AG04450 (cell line): ENCODE measurements around the gene ACKR1. TPM values are rescaled to one million over a fixed set of nuclear protein-coding genes. Genes with fewer than 3 reads are reported as not detected.

Experiments used
- CTCF ChIA-PET: fragments of 300-600, 350-600 bp; formaldehyde crosslinking; extraction: SDS; loops from one replicate; lab custom pipeline; 2022; ENCODE audit warnings: antibody characterized with exemption, inconsistent platforms; lab: Charles Lee
- POLR2A ChIA-PET: fragments of 350-600 bp; formaldehyde crosslinking; extraction: SDS; loops from one replicate; lab custom pipeline; 2021; ENCODE audit warnings: antibody characterized with exemption, inconsistent platforms; lab: Yijun Ruan, JAX
- DNase-seq: peaks from one replicate; pipeline ENCODE4 v3.0.0-alpha.2; 2011; ENCODE audit warnings: low read depth, low spot score
- H3K27ac ChIP-seq: one replicate; pipeline ENCODE4 v1.5.1; 2012; ENCODE audit warnings: low read depth, low read length, control low read depth
- H3K27me3 ChIP-seq: one replicate; pipeline ENCODE4 v1.6.0; 2012; ENCODE audit warnings: low read length; ENCODE audit not compliant: control insufficient read depth, insufficient read depth
- H3K4me3 ChIP-seq: 2 replicates; pipeline ENCODE4 v1.5.1; 2011; ENCODE audit warnings: mild to moderate bottlenecking, low read depth, low read length, control low read depth
- H3K9me3 ChIP-seq: 2 replicates; pipeline ENCODE4 v1.5.1; 2012; ENCODE audit warnings: low read length; ENCODE audit not compliant: control insufficient read depth, insufficient read depth
- polyA plus RNA-seq: library from polyadenylated mRNA; depleted of rRNA; stranded (reverse); fragments of >200 nt; gene quantifications from 2 replicates; pipeline ENCODE4 v1.2.3, GENCODE V29; 2011
- TF ChIP-seq, protein P1 (sequence below): IDR thresholded peaks from 2 replicates; pipeline ENCODE4 v1.5.1; 2011; ENCODE audit warnings: low read depth, low read length, control low read depth, inconsistent platforms

ACKR1 gene
- polyA plus RNA-seq, 1 experiment: not detected

DNA sequence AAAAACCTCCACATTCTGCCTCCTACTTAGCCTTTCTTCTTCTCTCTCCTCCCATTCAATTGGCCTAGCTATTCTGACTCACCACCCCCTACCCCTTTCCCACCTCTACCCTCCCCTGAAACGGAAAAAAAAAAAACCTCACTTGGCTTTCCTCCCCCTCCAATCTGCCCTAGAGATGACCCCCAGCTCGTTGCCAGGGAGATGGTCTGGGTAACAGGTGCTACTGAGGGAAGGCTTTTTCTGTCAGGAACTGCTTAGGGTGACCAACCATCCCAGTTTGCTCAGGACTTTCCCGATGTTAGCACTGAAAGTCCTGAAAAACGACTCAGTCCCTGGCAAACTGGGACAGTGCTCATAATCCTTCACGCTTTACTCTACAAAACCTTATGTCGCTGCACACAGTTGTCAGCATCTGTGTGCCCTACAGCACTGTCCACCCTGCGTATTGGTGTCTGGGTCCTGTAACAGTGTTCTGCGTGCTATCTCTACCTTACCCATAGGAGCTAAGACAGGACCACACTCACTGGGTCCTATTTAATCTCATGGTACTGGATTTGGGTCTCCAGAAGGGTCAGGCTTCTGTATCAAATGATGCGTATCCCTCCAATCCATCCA lies 41.0 kb upstream of the ACKR1 start:
- Histone ChIP-seq H3K27ac (no peak overlapping the region), H3K4me3 (no peak overlapping the region), H3K27me3 (no peaks in the 10 kb centered on the region), H3K9me3 (no peaks in the 10 kb centered on the region)
- TF ChIP-seq, protein P1, sequence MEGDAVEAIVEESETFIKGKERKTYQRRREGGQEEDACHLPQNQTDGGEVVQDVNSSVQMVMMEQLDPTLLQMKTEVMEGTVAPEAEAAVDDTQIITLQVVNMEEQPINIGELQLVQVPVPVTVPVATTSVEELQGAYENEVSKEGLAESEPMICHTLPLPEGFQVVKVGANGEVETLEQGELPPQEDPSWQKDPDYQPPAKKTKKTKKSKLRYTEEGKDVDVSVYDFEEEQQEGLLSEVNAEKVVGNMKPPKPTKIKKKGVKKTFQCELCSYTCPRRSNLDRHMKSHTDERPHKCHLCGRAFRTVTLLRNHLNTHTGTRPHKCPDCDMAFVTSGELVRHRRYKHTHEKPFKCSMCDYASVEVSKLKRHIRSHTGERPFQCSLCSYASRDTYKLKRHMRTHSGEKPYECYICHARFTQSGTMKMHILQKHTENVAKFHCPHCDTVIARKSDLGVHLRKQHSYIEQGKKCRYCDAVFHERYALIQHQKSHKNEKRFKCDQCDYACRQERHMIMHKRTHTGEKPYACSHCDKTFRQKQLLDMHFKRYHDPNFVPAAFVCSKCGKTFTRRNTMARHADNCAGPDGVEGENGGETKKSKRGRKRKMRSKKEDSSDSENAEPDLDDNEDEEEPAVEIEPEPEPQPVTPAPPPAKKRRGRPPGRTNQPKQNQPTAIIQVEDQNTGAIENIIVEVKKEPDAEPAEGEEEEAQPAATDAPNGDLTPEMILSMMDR: no peak
- ChIA-PET POLR2A (no interaction called here), CTCF (interaction anchor here (0.6 to 1.4 kb wide), 3 partner anchors 31 to 34 kb away, joined by 3 read pairs; no protein-coding TSS in a partner anchor)
- no peak for DNase-seq

DNA sequence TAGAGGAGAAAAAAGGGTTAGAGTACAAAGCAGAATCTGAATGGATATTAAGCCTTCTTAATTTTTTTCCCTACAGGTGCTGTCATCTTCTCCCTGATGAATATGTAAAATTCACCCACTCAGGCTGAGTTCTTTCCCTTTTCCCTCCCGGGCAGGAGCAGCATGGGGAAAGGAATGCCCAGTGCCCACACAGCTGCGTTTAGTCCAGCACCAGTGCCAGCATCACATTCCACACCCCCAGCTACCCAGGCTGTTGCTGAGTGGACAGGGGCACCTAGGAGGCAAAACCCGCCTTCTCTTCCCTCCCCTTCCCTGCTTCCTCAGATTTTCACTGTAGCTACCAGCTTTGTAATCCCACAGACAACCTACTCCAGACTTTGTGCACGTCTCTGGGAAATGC lies 36.6 kb upstream of the ACKR1 start:
- no peak overlapping the region for H3K27ac ChIP-seq
- TF ChIP-seq, protein P1: no peak
- peaks cover 22% of the 10 kb centered on the region for H3K27me3 ChIP-seq
- CTCF ChIA-PET: no interaction called here
- H3K9me3 ChIP-seq: no peaks in the 10 kb centered on the region; the same call in 1 of the 2 replicates
- no peak for DNase-seq
- H3K4me3 ChIP-seq: no peak overlapping the region
- POLR2A ChIA-PET: no interaction called here

DNA sequence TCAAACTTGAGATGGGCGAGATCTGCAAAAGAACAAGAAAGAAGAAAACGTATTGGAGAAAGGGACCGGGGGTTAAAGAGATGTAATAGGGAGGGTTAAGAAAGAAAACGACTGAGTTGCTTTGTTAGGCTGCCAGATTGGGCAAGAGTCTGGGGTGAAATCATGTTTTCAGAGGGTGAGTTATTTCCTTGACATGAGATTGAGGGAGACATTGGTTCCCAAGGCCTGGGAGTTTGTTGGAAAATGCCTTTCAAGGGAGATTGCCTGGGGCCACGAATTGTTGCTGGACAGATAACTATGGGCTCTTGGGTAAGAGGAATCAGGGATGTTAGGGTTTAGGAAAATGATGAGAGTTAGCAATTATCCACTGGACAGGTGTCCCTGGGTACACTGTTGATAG lies 34.0 kb upstream of the ACKR1 start:
- CTCF ChIA-PET: interaction anchor here (0.8 to 1.2 kb wide), 2 partner anchors 28 to 57 kb away, joined by 3 to 4 read pairs; no protein-coding TSS in a partner anchor

DNA sequence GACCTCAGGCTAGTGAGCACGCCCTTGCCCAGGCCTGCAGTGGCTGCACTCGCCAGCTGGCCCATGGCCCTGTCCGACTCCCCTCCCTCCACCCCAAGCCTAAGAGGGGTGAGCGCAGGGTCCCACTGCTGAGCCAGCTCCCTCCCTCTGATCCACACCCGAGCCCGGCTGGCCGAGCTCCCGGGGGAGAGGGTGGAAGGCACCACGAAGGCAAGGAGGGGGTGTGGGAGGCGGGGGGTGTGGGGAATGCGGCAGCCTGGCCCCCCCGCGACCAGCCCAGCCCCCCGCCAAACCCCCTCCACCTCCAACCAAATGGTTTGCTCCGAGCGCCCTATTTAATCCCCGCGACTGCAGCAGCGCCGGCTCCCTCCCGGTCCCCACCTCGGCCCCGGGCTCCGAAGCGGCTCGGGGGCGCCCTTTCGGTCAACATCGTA lies 33.4 kb upstream of the ACKR1 start, which contains the start of gene CADM3:
TSS of gene CADM3 (plus strand) at position 362 of the 434 bp plus-strand sequence. CDS start 151 bp downstream, outside the sequence.
- H3K9me3 ChIP-seq: no peaks in the 10 kb centered on the region; the same call in 1 of the 2 replicates
- no peak within 1 kb of the TSS for H3K4me3 ChIP-seq
- POLR2A ChIA-PET: no interaction called here
- H3K27me3 ChIP-seq: peaks cover 26% of the 10 kb centered on the region
- TF ChIP-seq, protein P1: no peak
- CTCF ChIA-PET: no interaction called here
- no peak for DNase-seq
- H3K27ac ChIP-seq: no peak within 1 kb of the TSS

More for the DNA sequence above, 34.0 kb upstream of the ACKR1 start:
- Histone ChIP-seq H3K4me3 (no peak overlapping the region), H3K9me3 (no peaks in the 10 kb centered on the region; the same call in 1 of the 2 replicates), H3K27ac (no peak overlapping the region), H3K27me3 (peaks cover 26% of the 10 kb centered on the region)
- DNase-seq: no peak
- POLR2A ChIA-PET: no interaction called here
- TF ChIP-seq, protein P1: no peak
